ENCODE data around the gene EPB41L1.
"Not testable (repeated sequence)": the region's sequence is repeated elsewhere in the genome, so short reads cannot be mapped to it uniquely, and the experiment has no call there.

EPB41L1 gene

GRCh38 chr20:36126836-36127527 lies 27.6 kb upstream of the EPB41L1 start:
- DNase-seq, result no peak

GRCh38 chr20:36128463-36129159 lies 25.9 kb upstream of the EPB41L1 start:
- peak in 1 of 2 experiments; percentile 60 for DNase-seq

GRCh38 chr20:36129160-36129543 lies 25.4 kb upstream of the EPB41L1 start:
- DNase-seq, result no peak

- no peak for DNase-seq
Observed at GRCh38 chr20:36130390-36130789, 24.1 kb upstream of the EPB41L1 start.

- DNase-seq, result no peak
Observed at GRCh38 chr20:36132802-36133211, 21.7 kb upstream of the EPB41L1 start.

GRCh38 chr20:36133821-36134220 lies 20.7 kb upstream of the EPB41L1 start:
- DNase-seq, result no peak

- no peak for DNase-seq
Observed at GRCh38 chr20:36135159-36135558, 19.4 kb upstream of the EPB41L1 start.

GRCh38 chr20:36135821-36136220 lies 18.7 kb upstream of the EPB41L1 start:
- no peak for DNase-seq

- DNase-seq, result not testable (repeated sequence)
Observed at GRCh38 chr20:36137313-36137712, 17.2 kb upstream of the EPB41L1 start.

GRCh38 chr20:36141310-36141709 lies 13.2 kb upstream of the EPB41L1 start:
- DNase-seq, result no peak

GRCh38 chr20:36144336-36144735 lies 10.2 kb upstream of the EPB41L1 start:
- DNase-seq, result no peak

GRCh38 chr20:36145877-36146707 lies 8.4 kb upstream of the EPB41L1 start:
- no peak for DNase-seq

GRCh38 chr20:36147690-36148089 lies 6.8 kb upstream of the EPB41L1 start:
- DNase-seq, result no peak

GRCh38 chr20:36148439-36148838 lies 6.1 kb upstream of the EPB41L1 start:
- DNase-seq, result no peak

GRCh38 chr20:36149012-36149411 lies 5.5 kb upstream of the EPB41L1 start:
- no peak for DNase-seq

- no peak for DNase-seq
Observed at GRCh38 chr20:36149469-36149868, 5.1 kb upstream of the EPB41L1 start.

GRCh38 chr20:36150489-36150846 lies 4.1 kb upstream of the EPB41L1 start:
- DNase-seq, result no peak

- no peak for DNase-seq
Observed at GRCh38 chr20:36150847-36151539, 3.5 kb upstream of the EPB41L1 start.

- no peak for DNase-seq
Observed at GRCh38 chr20:36152261-36152660, 2.3 kb upstream of the EPB41L1 start.

GRCh38 chr20:36153204-36153603 lies 1.3 kb upstream of the EPB41L1 start:
- DNase-seq, result no peak

GRCh38 chr20:36153736-36154699 lies 522 bp upstream of the EPB41L1 start:
- peak; percentile 59 to 83 for DNase-seq

- DNase-seq, result no peak
Observed at GRCh38 chr20:36155629-36155971, 1.1 kb downstream of the EPB41L1 start.

Measured in SW 1271 (cell line).